Myocyte (in vitro differentiated cells): ENCODE data around the gene GCDH. TPM values are rescaled to one million over a fixed set of nuclear protein-coding genes. Genes with fewer than 3 reads are reported as not detected.
"Not testable (repeated sequence)": the region's sequence is repeated elsewhere in the genome, so short reads cannot be mapped to it uniquely, and the experiment has no call there.

Source experiments
- DNase-seq: peaks from one replicate; pipeline ENCODE4 v3.0.0-alpha.2; 2012; ENCODE audit warnings: low read depth
- total RNA-seq: library from RNA; depleted of rRNA; stranded (reverse); fragments of >200 nt; gene quantifications from 2 replicates; pipeline ENCODE4 v1.2.3, GENCODE V29; 2014

The GCDH gene
- total RNA-seq, 1 donor from 2014 or later, result 32.8 TPM

DNA sequence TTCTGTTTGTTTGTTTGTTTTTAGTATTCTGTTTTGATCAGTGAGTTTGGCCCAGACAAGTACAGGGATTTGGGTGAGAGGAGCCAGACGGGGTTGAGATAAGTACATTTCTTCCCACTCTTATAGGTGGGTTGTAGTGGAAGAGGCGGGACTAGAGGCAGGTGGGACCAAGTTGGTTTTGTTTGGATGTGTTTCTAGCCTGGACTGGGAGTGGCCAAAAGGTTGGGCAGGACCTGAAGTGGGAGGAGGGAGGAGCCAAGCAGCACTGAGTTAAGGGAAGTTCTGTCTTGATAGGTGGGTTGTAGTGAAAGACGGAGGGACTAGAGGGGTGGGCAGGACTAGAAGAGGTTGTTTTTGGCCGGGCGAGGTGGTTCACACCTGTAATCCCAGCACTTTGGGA is 18.7 kb upstream of the GCDH start:
- no peak for DNase-seq

DNA sequence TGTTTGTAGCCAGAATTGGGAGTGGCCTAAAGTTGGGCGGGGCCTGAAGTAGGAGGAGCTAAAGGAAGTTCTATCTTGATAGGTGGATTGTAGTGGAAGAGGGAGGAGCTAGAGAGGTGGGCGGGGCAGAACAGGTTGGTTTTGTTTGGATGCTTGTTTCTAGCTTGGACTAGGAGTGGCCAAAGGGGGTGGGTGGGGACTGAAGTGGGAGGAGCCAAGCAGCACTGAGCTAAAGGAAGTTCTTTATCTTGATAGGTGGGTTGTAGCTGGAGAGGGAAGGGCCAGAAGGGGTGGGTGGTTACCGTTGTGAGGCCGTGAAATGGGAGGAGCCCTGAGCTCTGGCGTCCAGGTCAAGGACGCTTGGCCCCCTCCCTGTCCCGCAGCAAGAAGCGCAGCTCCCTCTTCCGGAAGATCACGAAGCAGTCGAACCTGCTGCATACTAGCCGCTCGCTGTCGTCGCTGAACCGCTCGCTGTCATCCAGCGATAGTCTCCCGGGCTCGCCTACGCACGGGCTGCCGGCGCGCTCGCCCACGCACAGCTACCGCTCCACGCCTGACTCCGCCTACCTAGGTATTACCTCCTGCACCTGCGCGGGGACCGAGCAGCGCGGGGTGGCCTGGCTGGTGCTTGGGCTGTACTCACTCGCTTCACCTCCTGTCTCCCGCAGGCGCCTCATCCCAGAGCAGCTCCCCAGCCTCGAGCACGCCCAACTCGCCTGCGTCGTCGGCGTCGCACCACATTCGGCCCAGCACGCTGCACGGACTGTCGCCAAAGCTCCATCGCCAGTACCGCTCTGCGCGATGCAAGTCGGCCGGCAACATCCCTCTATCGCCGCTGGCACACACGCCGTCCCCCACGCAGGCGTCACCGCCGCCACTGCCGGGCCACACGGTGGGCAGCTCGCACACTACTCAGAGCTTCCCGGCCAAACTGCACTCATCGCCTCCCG is 17.7 kb upstream of the GCDH start:
- DNase-seq, result no peak

DNA sequence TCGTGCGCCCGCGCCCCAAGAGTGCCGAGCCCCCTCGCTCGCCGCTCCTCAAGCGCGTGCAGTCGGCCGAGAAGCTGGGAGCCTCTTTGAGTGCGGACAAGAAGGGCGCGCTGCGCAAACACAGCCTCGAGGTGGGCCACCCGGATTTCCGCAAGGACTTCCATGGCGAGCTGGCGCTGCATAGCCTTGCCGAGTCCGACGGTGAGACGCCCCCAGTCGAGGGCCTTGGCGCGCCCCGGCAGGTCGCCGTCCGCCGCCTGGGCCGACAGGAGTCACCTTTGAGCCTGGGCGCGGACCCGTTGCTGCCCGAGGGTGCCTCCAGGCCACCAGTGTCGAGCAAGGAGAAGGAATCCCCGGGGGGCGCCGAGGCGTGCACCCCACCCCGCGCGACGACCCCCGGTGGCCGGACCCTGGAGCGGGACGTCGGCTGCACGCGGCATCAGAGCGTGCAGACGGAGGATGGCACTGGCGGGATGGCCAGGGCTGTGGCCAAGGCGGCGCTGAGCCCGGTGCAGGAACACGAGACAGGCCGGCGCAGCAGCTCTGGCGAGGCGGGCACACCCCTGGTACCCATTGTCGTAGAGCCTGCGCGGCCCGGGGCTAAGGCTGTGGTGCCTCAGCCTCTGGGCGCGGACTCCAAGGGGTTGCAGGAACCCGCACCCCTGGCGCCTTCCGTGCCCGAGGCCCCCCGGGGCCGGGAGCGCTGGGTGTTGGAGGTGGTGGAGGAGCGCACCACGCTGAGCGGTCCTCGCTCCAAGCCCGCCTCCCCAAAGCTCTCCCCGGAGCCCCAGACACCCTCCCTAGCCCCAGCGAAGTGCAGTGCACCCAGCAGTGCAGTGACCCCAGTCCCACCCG is 16.8 kb upstream of the GCDH start:
- no peak for DNase-seq

DNA sequence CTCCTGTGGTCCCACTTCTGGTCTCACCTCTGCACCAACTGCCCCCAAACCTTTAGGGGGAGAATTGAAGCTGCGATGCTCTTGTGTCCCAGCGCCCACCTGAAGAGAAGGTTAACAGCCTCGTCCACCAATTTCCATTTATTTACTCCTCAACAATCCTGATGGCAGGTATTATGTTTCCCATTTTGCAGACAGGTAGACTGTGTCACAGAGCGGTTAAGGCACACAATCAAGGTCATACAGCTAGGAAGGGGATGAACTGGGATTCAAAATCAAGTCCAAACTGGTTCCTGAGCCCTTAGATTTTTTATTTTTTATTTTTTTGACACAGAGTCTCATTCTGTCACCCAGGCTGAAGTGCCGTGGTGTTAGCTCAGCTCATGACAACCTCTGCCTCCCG is 15.9 kb upstream of the GCDH start:
- no peak for DNase-seq

DNA sequence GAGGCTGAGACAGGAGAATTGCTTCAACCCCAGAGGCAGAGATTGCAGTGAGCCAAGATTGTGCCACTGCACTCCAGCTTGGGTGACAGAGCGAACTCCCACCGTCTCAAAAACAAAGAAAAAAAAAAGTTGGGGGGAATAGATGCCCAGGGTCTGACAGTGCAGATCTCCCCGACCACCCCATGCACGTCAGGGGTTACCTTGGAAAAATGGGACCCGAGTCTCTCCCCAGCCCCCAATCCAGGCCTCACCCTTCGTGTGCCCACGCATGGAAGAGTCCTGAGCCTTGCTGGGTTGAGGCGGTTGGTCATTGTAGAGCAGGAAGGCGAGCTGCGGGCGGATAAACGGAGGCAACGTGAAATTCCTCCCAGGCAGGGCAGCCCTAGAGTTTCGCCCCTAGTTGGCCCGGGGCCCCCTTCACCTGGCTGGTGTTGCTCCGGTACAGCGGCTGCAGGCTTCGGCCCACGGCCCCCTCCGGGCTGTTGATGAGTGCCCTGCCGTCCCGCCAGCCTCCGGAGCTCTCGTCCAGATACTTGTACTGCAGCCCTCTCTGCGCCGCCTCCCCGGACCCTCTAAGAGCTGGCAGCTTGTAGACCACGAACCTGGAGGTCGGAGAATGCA is 10.3 kb upstream of the GCDH start:
- no peak for DNase-seq

DNA sequence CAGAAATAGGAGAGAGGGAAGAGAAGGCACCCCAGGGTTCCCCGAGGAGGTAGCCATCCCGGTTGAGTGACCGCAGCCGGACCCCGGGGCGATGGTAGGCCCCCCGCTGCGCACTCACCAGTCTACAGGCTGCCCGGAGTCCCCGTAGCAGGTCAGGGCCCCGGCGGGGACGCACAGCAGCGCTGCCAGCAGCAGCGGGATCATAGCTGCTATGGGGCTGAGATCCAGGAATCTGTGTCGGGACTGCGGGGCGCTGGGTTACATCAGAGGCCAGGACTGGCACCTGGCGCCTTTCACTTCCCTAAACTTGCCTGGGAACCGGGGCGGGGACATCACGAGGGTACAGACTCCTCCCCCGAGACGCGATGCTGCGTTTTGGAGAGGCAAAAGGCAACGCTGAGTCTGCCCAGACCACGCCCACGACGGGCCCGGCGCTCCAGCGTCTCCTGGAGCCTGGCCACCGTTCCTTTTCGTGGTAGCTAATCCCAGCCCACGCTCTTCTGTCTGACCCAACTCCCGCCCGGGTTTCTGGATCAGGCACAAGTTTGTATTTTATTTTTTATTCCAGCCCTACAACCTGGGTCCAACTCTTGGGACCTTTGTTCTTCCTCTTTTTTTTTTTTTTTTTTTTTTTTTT is 9.7 kb upstream of the GCDH start, which contains the start of gene DNASE2:
Gene DNASE2 (minus strand): TSS at position 278 of the 637 bp plus-strand sequence. CDS start 74 bp downstream, at position 204.
- peak; percentile 96 for DNase-seq

DNA sequence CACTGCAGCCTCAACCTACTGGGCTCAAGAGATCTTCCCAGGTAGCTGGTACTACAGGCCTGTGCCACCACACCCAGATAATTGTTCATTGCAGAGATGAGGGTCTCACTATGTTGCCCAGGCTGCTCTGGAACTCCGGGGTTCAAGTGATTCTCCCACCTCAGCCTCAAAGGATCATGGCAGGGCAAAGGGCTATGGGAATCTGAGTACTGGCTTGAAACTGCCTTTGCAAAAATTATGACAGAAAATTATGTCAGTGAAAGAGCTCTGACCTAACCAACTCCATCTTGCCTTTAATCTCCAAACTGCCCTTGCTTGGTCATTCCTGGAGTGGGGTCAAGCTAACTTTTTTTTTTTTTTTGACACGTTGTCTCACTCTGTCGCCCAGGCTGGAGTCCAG is 8.4 kb upstream of the GCDH start:
- DNase-seq, result no peak

DNA sequence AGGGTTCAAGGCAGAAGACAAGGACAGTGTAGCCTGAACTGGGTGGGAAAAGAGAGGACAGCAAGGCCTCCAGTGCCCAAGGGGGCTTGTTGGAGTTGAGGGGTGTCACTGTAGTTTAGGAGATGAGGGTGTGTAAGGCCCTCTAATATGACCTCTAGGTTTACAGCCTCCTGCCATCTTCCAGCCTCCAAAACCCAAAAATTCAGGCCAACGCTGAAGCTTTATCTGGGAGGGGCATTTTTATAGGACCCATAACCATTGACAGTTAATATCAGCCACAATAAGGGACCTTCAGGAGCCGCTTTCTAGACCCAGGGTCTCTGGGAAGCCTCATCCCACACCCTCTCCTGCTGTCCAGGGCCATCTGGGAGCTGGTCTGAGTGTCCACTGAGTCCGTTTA is 6.8 kb upstream of the GCDH start:
- DNase-seq, result no peak

DNA sequence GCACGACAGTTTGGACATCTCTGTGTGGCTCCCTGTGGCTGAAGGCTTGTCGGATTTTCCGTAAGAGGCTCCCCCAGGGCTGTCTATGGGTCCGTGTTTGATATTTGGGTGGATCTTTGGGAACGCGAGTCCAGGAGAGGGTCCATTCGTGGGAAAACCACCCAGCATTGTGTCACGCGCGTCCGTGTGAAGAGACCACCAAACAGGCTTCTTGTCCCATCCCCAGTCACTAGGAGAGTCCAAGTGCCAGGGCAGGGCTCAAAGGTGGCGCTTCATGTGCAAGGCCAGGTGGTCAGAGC is 6.4 kb upstream of the GCDH start:
- DNase-seq, result no peak

DNA sequence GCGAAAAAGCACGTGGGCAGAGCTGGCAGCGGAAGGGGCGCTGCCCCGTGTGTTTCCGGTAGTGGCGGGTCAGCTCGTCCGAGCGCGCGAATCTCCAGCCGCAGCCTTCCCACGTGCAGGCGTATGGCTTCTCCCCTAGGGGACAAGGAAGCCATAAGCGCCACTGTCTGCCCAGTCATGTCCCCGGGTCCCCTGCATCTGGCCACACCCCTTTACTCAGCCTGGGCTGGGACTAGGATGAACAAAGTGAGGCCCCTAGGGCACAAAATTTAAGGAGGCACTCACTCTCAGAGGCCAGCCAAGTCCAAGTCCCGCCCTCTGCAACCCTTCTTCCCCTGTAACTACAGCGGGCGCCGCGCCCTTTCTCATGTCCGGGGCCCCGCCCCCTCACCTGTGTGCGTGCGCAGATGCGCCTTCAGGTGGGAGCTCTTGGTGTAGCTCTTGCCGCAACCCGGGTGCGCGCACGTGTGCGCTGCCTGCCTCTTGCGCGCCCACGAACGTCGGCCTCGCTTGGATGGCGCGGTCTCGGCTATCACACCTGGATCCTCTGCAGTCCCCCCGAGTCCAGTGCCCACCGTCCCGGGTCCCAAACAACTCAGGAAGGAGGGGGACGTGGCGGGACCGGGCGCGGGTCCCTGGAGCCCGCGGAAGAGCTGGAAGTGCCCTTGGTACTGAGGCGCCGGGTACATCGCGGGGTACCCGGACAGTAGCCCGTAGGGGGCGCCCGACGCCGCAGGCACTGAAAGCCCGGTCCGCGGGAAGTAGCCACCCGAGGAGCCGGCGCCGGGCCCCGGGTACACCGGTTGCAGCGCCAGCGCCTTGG is 5.8 kb upstream of the GCDH start:
- no peak for DNase-seq

DNA sequence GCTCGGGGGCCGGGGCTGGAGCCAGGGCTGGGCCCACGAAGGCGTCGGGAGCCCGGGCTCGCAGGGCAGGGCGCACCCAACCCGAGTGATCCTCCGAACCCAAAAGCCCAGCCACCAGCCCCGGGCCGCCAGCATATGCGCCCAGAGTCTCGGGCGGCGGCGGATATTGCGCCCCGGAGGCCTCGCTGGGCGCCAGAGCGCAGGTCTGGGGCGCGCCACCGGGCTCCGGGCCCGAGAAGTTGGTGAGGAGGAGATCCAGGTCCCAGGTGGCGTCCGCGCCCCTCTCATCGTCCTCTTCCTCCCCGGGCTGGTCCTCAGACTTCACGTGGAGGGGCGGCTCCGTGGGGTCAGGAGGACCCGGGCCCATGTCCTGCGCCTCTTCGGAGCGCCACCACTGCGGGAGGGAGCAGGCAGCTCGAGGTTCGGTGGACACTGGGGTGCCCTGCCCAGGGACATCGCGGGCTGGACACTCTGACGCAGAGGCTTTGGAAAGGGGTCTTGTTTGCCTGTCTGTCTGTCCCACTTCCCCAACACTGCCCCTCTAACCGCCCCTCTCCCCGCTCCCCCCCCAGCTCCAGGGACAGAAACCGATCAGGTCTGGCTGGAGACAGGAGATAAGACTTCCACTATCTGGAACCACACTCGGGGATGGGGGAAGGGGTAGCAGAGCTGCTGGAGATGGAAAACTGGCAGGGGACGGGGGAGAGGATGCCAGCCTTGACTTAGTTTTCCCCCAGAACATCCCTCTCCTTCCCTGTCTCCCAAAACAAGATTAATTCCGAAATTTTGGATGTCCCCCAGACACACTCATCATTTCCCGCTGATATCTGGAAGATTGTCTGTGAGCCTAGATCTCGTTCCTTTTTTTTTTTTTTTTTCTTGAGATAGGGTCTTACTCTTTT is 5.0 kb upstream of the GCDH start:
- no peak for DNase-seq

DNA sequence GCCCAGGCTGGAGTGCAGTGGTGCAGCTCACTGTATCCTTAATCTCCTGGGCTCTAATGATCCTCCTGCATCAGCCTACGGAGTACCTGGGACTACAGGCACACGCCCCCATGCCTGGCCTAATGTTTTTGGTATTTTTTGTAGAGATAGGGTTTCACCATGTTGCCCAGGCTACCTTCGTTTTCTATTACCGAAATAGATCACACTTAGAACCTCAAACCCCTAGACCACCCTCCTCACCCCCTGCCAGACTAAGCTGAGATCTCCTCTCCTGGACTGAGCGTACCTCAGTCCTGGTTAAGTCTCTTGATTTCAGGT is 4.3 kb upstream of the GCDH start:
- no peak for DNase-seq

DNA sequence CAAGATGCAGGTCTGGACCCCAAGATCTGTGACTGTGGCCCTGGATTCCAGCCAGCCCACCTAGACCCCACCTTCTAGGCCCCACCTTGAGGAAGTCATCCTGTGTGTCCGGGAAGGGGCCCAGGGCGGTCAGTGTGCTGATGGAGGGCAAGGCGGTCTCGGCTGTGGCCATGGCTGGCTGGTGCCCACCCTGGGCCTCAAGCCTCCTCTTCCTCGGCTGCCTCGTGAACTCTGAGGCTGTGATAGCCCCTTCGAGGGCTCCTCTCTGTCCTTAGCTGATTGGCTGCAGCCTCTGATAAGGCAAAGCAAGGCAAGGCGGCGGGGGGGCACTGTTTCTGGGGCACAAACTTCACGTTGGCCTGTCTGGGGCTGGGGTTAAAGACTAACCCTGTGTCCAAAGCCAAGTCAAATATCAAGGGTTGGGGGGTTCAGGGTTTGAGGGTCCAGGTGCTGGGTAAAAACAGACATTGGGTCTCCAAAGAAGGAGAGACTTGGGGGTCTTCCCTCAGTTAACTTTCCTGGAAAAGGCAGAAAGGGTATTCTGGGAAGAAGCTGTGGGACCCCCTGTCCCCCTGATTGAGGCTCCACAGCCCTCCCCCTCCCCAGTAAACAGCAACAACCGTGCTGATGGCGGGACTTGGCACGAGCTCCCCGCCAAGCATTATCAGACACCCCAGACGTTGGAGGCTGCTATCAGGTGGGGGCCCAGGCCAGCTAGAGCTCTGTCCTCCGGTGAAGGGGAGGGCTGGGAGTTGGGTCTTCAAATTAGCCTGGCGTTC is 3.8 kb upstream of the GCDH start, which contains the start of gene KLF1:
Gene KLF1 (minus strand): TSS at position 233 of the 779 bp plus-strand sequence. CDS start 61 bp downstream, at position 172.
- no peak for DNase-seq

DNA sequence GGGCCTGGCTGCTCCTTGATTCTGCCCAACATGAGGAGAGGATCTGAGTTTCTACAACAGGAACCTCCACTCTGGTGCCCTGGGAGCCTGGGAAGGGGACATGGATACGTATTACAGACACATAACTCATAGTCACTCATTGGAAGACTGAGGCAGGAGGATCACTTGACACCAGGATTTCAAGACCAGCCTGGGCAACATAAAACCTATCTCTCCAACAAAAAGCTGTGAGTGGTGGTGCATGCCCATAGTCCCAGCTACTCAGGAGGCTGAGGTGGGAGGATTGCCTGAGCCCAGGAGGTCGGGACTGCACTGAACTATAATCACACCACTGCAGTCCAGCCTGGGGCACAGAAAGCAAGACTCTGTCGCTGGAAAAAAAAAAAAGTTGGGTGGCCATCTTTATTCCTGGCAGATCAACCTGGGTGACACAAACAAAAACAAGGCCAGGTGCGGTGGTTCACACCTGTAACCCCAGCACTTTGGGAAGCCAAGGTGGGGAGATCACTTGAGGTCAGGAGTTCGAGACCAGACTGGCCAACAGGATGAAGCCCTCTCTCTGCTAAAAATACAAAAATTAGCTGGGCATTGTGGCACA is 2.9 kb upstream of the GCDH start:
- DNase-seq, result no peak

DNA sequence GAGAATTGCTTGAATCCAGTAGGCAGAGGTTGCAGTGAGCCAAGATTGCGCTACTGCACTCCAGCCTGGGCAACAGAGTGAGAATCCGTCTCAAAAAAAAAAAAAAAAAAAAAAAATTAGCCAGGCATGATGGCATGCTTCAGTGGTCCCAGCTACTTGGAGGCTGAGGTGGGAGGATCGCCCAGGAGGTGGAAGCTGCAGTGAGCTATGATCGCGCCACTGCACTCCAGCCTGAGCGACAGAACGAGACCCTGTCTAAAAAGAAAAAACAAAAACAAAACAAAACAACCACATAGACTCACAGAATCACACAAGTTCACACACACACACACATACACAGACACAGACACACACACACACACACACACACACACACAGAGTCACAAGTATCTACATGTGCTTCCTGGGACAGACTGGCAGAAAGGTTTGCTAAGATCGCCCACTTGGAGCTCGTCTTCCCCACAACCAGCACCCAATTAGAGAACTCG is 617 bp upstream of the GCDH start:
- DNase-seq, result not testable (repeated sequence)

DNA sequence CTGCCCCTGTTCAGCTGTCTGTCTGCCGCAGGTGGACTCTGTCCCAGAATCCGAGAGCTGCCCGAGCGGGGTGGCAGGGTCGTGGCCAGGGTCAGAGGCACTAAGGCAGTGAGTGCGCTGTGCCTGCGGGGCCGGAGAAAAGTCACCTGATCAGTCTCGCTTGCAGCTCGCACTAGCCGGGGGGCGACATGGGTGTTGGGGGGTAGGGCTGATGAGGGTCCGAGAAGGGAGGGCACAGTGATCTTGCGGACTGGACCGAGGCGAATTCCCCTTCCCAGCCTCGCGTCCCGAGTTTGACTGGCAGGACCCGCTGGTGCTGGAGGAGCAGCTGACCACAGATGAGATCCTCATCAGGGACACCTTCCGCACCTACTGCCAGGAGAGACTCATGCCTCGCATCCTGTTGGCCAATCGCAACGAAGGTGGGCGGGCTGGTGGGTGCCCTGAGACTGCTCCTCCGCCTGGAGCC is 627 bp downstream of the GCDH start:
- no peak for DNase-seq

DNA sequence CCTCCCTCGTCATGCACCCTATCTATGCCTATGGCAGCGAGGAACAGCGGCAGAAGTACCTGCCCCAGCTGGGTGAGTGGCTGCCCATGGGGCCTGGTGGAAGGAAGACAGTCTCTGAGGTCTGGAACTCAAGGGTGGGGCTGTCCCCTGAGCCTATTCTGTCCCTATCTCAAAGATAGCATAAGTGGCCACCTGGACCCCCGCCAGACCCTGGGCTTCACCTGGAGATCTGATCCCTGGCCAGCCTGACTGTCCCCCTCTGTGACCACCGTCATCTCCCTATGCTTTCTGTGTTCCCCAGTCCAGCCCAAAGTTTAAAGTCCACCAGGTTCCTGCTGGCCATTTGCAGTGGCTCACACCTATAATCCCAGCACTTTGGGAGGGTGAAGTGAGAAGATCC is 2.6 kb downstream of the GCDH start:
- DNase-seq, result no peak

DNA sequence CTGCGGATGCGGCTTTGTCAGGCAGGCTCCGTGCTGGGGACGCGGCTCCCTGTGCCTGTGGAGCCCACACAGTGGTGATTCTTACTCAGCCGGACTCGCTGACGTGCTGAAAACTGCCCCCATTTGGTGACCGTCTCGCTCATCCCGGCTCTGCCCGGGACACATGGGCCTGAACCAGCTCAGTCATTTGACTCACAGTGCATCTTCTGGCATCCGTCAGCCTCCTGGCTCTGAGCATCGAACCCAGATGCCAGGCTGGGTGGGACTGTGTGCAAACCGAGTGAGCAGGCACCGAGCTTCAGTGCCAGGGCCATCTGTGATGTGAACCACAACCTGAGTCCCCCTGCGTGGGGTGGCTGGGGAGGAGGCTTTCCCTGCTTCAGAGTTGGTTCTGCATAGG is 5.5 kb downstream of the GCDH start:
- DNase-seq, result no peak
